Activated CD8-positive, alpha-beta T cell treated with anti-CD3 and anti-CD28 coated beads for 36 hours (primary cell): ENCODE results near the gene HVCN1. TPM values are rescaled to one million over a fixed set of nuclear protein-coding genes. Genes with fewer than 3 reads are reported as not detected.
A peak's percentile ranks its signal among the peaks of the same experiment; 100 is the strongest.

Source experiments
- ATAC-seq: fragments of 200-7000 bp; cut with Tn5 transposase; one replicate; pipeline ENCODE4 v1.10.0; 2021; ENCODE audit warnings: mild to moderate bottlenecking, moderate library complexity
- CTCF ChIA-PET: fragments of 350-600 bp; sonication (Branson Sonifier 250); formaldehyde crosslinking; loops from one replicate; lab custom pipeline; 2021; ENCODE audit warnings: antibody characterized with exemption; lab: Charles Lee
- POLR2A ChIA-PET: fragments of 350-600 bp; sonication (Branson Sonifier 250); formaldehyde crosslinking; loops from one replicate; lab custom pipeline; 2021; ENCODE audit warnings: antibody characterized with exemption; lab: Charles Lee
- DNase-seq: peaks from one replicate; pipeline ENCODE4 v3.0.0-alpha.2; 2020
- H3K27ac Mint-ChIP-seq: one replicate; pipeline ENCODE4 v1.8.0; 2021; ENCODE audit warnings: mild to moderate bottlenecking, mixed read lengths
- H3K27me3 Mint-ChIP-seq: one replicate; pipeline ENCODE4 v1.8.0; 2021; ENCODE audit warnings: mixed read lengths
- H3K36me3 Mint-ChIP-seq: one replicate; pipeline ENCODE4 v1.8.0; 2021; ENCODE audit warnings: low read depth, mixed read lengths
- H3K4me1 Mint-ChIP-seq: one replicate; pipeline ENCODE4 v1.8.0; 2021; ENCODE audit warnings: low read depth, mixed read lengths
- H3K4me3 Mint-ChIP-seq: one replicate; pipeline ENCODE4 v1.8.0; 2021; ENCODE audit warnings: mild to moderate bottlenecking, moderate library complexity, mixed read lengths
- H3K9me3 Mint-ChIP-seq: one replicate; pipeline ENCODE4 v1.8.0; 2021; ENCODE audit warnings: mixed read lengths
- CTCF ChIP-seq: fragments of 200-600 bp; IDR thresholded peaks from one replicate; pipeline ENCODE4 v1.8.0; 2022; ENCODE audit warnings: antibody characterized with exemption, mild to moderate bottlenecking
- intact Hi-C: fragments of 100-400 bp; cut with micrococcal nuclease; formaldehyde crosslinking; loops from one replicate; pipeline ENCODE4 v1.10.0; 2022
- total RNA-seq, 2 experiments: library from RNA; stranded (reverse); gene quantifications; one replicate each; pipeline ENCODE4 v1.2.3, GENCODE V29; 2021

The HVCN1 gene
- total RNA-seq, 2 experiments from 2014 or later = 23.0 to 24.2 TPM

GRCh38 chr12:110687396-110688169 lies 1.3 kb downstream of the HVCN1 start:
- H3K27ac Mint-ChIP-seq = no peak overlapping the region
- intact Hi-C loops = no loop called here
- H3K4me3 Mint-ChIP-seq = peak overlapping the region; percentile 69
- no peaks in the 10 kb centered on the region for H3K9me3 Mint-ChIP-seq
- TF ChIP-seq CTCF = no peak
- POLR2A ChIA-PET = interaction anchor here (1.5 kb wide), 1 partner anchor 9 kb away, joined by 3 read pairs; no protein-coding TSS in a partner anchor
- ATAC-seq (no peak), DNase-seq (peak; percentile 17)
- H3K4me1 Mint-ChIP-seq = peaks cover 50% of the 10 kb centered on the region
- H3K36me3 Mint-ChIP-seq = peaks cover 30% of the 10 kb centered on the region
- CTCF ChIA-PET = interaction anchor here (0.7 to 1.3 kb wide), 2 partner anchors 68 to 85 kb away, joined by 3 to 6 read pairs; no protein-coding TSS in a partner anchor
- H3K27me3 Mint-ChIP-seq = no peaks in the 10 kb centered on the region

DNA sequence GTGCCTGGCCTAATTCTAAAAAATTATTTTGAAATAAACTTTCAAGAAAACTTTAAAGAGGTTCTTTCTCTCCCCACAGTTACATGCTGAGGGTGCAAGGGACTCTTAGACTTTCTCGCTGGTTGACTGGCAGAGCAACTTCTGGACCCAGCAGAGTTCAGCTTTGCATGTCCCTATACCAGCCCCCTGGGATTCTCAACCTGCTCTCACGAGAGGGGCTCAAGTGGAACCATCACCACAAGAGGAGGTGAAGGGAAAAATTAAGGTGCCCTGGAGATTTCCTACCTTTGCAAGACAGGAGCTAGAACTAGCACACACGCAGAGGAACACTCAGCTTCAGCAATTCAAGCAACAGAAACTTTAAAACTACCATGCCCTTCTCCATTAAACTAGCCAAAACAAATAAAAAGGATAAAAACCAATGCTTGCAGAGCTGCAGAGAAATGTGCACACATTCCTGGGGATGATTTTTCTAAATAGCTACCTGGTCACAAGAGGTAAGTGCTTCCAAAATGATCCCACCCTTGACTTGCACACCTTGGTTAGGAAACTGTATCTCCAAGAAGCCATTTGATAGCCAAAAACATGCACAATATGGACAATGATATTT lies 2.5 kb downstream of the HVCN1 start:
- H3K9me3 Mint-ChIP-seq = no peaks in the 10 kb centered on the region
- H3K4me3 Mint-ChIP-seq = peak overlapping the region; percentile 69
- ChIA-PET POLR2A (interaction anchor here (1.6 kb wide), 1 partner anchor 19 kb away, joined by 4 read pairs; no protein-coding TSS in a partner anchor), CTCF (interaction anchor here (0.7 to 1.4 kb wide), 5 partner anchors 11 to 201 kb away, joined by 3 to 6 read pairs (median 3); no protein-coding TSS in a partner anchor)
- H3K4me1 Mint-ChIP-seq = peaks cover 52% of the 10 kb centered on the region
- H3K36me3 Mint-ChIP-seq = peaks cover 35% of the 10 kb centered on the region
- ATAC-seq (no peak), DNase-seq (no peak)
- intact Hi-C loops = no loop called here
- no peaks in the 10 kb centered on the region for H3K27me3 Mint-ChIP-seq
- TF ChIP-seq CTCF = no peak
- no peak overlapping the region for H3K27ac Mint-ChIP-seq

- peaks cover 35% of the 10 kb centered on the region for H3K36me3 Mint-ChIP-seq
- POLR2A ChIA-PET = interaction anchor here (0.6 kb wide), 1 partner anchor 53 kb away, joined by 3 read pairs; no protein-coding TSS in a partner anchor
- H3K4me1 Mint-ChIP-seq = peaks cover 41% of the 10 kb centered on the region
- CTCF ChIA-PET = no interaction called here
- DNase-seq (no peak), ATAC-seq (no peak)
- no peaks in the 10 kb centered on the region for H3K9me3 Mint-ChIP-seq
- H3K4me3 Mint-ChIP-seq = no peak overlapping the region
- intact Hi-C loops = no loop called here
- H3K27ac Mint-ChIP-seq = no peak overlapping the region
- H3K27me3 Mint-ChIP-seq = no peaks in the 10 kb centered on the region
- TF ChIP-seq CTCF = no peak
Measured at GRCh38 chr12:110684312-110684836, 4.5 kb downstream of the HVCN1 start.

DNA sequence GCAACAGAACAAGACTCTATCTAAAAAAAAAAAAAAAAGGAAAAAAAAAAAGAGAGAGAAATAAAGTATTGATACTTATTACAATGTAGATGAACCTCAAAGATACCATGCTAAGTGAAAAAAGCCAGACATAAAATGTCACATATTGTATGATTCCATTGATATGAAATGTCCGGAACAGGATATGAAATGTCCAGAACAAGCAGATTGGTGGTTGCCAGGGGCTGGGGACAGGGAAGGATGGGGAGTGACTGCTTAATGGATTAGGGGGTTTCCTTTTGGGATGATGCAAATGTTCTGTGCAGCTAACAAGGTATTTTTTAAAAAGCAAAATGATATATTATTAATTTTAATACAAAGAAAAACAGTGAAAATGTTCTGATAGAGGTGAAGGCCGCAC lies 5.0 kb downstream of the HVCN1 start:
- Mint-ChIP-seq H3K4me3 (no peak overlapping the region), H3K27ac (no peak overlapping the region), H3K27me3 (no peaks in the 10 kb centered on the region), H3K36me3 (peaks cover 35% of the 10 kb centered on the region), H3K9me3 (no peaks in the 10 kb centered on the region), H3K4me1 (peaks cover 41% of the 10 kb centered on the region)
- POLR2A ChIA-PET = interaction anchor here (0.6 kb wide), 1 partner anchor 53 kb away, joined by 3 read pairs; no protein-coding TSS in a partner anchor
- CTCF ChIA-PET = no interaction called here
- intact Hi-C loops = no loop called here
- ATAC-seq = no peak
- DNase-seq = no peak
- no peak for TF ChIP-seq CTCF
